ENCODE measurements around the gene STX8.

Gene STX8

DNA sequence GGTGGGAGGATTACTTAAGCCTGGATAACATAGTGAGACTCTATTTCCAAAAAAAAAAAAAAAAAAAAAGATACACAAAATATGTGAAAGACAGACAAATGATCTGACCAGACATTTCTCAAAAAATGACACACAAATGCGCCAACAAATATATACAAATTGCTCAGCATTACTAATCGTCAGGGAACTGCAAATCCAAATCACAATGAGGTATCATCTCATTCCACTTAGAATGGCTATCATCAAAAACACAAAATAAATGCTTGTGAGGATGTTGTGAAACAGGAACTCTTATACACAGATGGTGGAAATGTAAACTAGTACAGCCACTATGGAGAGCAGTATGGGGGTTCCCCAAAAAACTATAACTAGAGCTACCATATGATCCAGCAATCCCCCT is 62.4 kb downstream of the STX8 start:
- no peak for DNase-seq
- intact Hi-C loops (cut with DNase I), result no loop called here

GRCh38 chr17:9512323-9513168 is 63.1 kb downstream of the STX8 start:
- DNase-seq, result no peak
- intact Hi-C loops (cut with DNase I), result no loop called here

- intact Hi-C loops (cut with DNase I), result no loop called here
- no peak for DNase-seq
Measured at GRCh38 chr17:9509236-9509816, 66.3 kb downstream of the STX8 start.

DNA sequence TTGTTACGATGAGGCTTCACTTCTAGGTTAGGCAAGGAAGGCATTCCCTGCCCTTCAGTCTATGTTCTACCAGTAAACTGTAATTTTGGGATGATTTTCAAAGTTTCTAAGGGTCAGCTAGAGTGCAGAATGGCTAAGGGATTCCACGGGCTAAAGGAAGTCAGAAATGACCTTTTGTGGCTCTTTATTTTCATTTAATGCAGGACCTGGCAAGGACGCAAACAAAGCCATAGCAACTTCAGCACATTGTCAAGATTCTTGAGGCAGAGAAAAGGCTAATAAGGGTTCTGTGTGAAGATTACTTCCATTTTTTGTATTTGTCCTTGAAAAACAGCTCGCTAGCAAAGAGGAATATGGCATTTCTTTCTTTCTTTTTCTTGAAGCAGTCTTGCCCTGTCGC is 76.6 kb downstream of the STX8 start:
- intact Hi-C loops (cut with DNase I), result no loop called here
- no peak for DNase-seq

- no peak for DNase-seq
- intact Hi-C loops (cut with DNase I), result no loop called here
Measured at GRCh38 chr17:9498490-9498889, 77.1 kb downstream of the STX8 start.

GRCh38 chr17:9488556-9488955 is 87.1 kb downstream of the STX8 start:
- no peak for DNase-seq
- intact Hi-C loops (cut with DNase I), result no loop called here

- intact Hi-C loops (cut with DNase I), result no loop called here
- no peak for DNase-seq
Measured at GRCh38 chr17:9487406-9487805, 88.2 kb downstream of the STX8 start.

GRCh38 chr17:9484789-9485188 is 90.8 kb downstream of the STX8 start:
- DNase-seq, result no peak
- intact Hi-C loops (cut with DNase I), result no loop called here

DNA sequence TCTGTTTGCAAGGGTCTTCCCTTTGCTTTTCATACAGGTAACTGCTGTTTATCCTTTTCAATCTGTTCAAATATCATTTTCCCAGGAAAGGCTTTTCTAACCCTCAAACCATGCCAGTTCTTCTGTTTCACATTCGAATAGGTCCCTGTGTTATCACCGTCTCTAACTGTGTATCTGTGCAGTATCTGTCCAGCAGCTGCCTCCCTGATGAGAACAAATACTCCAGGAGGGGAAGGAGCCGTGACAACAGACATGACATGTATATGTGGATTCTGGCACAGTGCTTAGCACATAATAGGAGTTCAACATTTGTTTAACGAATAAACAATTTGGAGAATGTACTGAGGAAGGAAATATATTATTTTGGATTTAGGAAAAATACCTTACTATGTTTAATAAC is 95.7 kb downstream of the STX8 start:
- intact Hi-C loops (cut with DNase I), result no loop called here
- no peak for DNase-seq

DNA sequence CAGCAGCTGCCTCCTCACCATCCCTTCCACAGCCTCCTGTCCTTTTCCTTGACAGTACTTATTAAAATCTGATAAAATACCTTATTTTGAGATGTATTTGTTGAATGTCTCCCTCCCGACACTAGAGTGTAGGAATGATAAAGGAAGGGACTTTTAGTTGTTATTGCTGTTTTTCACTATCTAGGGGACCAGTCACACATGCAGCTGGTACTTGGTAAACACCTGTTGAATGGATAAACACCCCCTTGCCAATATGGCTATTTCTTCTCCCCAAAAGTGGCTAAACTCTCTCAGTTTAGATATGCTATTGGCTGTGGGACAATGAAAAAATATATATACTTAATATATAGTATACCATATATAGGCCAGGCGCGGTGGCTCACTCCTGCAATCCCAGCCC is 96.7 kb downstream of the STX8 start:
- intact Hi-C loops (cut with DNase I), result no loop called here
- DNase-seq, result no peak

- DNase-seq, result peak in 9 of 10 donors; percentile 39 to 96 (median 68)
- intact Hi-C loops (cut with DNase I), result no loop called here
Measured at GRCh38 chr17:9475101-9475658, 100.4 kb downstream of the STX8 start.

DNA sequence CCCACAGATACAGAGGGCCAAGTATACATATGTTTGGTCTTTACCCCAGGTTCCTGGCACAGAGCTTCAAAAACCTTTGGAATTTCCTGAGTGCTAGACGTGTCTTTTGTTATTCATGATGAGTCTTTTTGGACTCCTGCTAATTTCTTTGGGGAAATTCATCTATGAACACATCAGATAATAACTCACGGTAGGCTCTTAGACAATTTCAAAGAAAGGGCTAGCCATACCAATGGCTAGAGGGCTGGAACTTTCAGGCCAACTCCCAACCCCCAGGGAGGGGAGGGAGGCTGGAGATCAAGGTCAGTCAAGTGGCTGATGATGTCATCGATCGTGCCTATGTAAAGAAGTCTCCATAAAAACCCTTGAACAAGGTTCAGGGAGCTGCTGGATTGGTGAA is 101.9 kb downstream of the STX8 start:
- intact Hi-C loops (cut with DNase I), result no loop called here
- DNase-seq, result no peak

DNA sequence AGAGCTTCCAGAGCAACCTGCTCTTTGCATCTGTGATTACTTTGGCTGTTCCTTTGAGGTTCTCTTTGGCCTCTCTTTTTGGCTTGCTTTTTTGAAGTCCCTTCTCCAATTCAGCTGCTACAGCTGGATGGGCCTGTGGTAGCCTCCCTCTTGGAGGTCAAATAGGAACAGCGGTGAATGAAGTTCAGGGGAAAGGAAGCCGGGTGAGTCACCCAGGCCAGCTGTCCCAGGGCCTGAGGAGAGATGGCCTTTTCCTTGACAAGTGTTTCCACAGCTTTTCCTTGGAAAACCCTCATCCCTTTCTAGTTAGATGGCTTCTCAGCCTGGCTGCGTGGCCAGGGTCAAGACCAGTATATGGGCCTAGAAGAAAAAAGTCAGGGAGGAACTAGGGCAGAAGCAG is 103.1 kb downstream of the STX8 start:
- intact Hi-C loops (cut with DNase I), result no loop called here
- no peak for DNase-seq

- intact Hi-C loops (cut with DNase I), result no loop called here
- DNase-seq, result no peak
Measured at GRCh38 chr17:9472094-9472493, 103.5 kb downstream of the STX8 start.

- intact Hi-C loops (cut with DNase I), result no loop called here
- no peak for DNase-seq
Measured at GRCh38 chr17:9470171-9470570, 105.4 kb downstream of the STX8 start.

- intact Hi-C loops (cut with DNase I), result no loop called here
- no peak for DNase-seq
Measured at GRCh38 chr17:9468937-9469336, 106.7 kb downstream of the STX8 start.

GRCh38 chr17:9468532-9468931 is 107.1 kb downstream of the STX8 start:
- no peak for DNase-seq
- intact Hi-C loops (cut with DNase I), result no loop called here

DNA sequence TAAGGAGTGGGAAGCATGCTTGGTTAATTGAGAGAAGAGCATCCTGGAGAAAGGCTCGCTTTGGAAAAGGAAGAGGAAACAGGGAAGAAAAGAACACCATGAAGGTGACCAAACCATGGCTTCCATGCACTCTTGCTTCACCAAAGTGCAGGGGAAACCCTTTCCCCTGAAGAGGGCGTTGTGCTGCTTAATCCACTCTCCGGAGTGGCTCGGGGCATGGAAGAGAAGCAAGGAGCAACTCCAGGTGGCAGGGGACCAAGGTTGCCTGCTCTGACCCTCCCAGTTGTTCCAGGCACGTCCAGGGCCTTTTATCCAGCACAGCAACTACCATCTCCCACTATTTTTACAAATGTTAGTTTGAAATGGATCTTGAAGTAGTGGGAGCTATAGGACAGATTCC is 108.1 kb downstream of the STX8 start:
- no peak for DNase-seq
- intact Hi-C loops (cut with DNase I), result no loop called here

GRCh38 chr17:9465210-9465921 is 110.3 kb downstream of the STX8 start:
- intact Hi-C loops (cut with DNase I), result no loop called here
- peak in 2 of 10 donors; percentile 10 to 24 for DNase-seq

DNA sequence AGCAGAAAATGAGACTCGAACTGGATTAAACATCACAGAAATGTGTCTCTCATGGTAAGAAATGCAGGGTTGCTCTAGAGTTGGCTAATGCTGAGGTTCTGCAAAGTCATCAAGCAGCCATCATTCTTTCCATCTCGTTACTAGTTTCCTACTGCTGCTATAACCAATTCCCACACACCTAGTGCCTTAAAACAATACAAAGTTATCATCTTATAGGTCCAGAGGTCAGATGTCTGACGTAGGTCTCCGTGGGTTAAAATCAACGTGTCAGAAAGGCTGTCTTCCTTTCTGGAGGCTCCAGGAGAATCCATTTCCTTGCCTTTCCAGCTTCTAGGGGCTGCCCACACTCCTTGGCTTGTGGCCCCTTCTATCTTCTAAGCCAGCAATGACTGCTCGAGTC is 118.6 kb downstream of the STX8 start:
- intact Hi-C loops (cut with DNase I), result no loop called here
- DNase-seq, result no peak

- no peak for DNase-seq
- intact Hi-C loops (cut with DNase I), result no loop called here
Measured at GRCh38 chr17:9456330-9456729, 119.3 kb downstream of the STX8 start.

All from posterior cingulate gyrus (tissue), 11 donors.